T47D (cell line): Measurements from ENCODE around the gene ZNF462.

Experiments
- DNase-seq, 2 experiments: peaks; one replicate each; pipeline versions ENCODE4 v3.0.0 to v3.0.0-alpha.2; 2011 to 2012; ENCODE audit warnings: low read depth in 1 of 2, low spot score in 1 of 2
- JUND ChIP-seq: IDR thresholded peaks from 2 replicates; pipeline ENCODE4 v1.6.1; 2012; ENCODE audit warnings: low read depth
- in situ Hi-C: cut with HindIII; loops from 2 replicates; pipeline ENCODE4 v1.10.0; 2016; ENCODE audit warnings: low sequenced_read_pairs, low pct_unique_long_range_greater_than_20kb

ZNF462 gene

GRCh38 chr9:106862821-106863720, at the start of gene ZNF462:
Gene ZNF462, plus strand, starts transcription at chr9:106863166. Its CDS starts 60,218 bp downstream, at chr9:106923384.
- no peak for TF ChIP-seq JUND
- DNase-seq: peak; percentile 86 to 87
- in situ Hi-C loops: no loop called here

GRCh38 chr9:106816524-106816923, 46.4 kb upstream of the ZNF462 start:
- in situ Hi-C loops: no loop called here
- DNase-seq: no peak
- no peak for TF ChIP-seq JUND

- no peak for TF ChIP-seq JUND
- DNase-seq: no peak
- in situ Hi-C loops: no loop called here
Measured at GRCh38 chr9:106818034-106818433, 44.9 kb upstream of the ZNF462 start.

- TF ChIP-seq JUND: no peak
- in situ Hi-C loops: no loop called here
- no peak for DNase-seq
Measured at GRCh38 chr9:106820866-106821265, 42.1 kb upstream of the ZNF462 start.

GRCh38 chr9:106828070-106828469, 34.9 kb upstream of the ZNF462 start:
- in situ Hi-C loops: no loop called here
- TF ChIP-seq JUND: no peak
- no peak for DNase-seq

GRCh38 chr9:106828965-106829364, 34.0 kb upstream of the ZNF462 start:
- in situ Hi-C loops: no loop called here
- TF ChIP-seq JUND: no peak

GRCh38 chr9:106829666-106830408, 33.1 kb upstream of the ZNF462 start:
- TF ChIP-seq JUND: no peak
- DNase-seq: peak in 1 of 2 experiments; percentile 5
- in situ Hi-C loops: no loop called here

More at GRCh38 chr9:106828965-106829364, 34.0 kb upstream of the ZNF462 start:
- DNase-seq: no peak

GRCh38 chr9:106830527-106831150, 32.3 kb upstream of the ZNF462 start:
- peak in 1 of 2 experiments; percentile 8 for DNase-seq
- in situ Hi-C loops: no loop called here
- TF ChIP-seq JUND: no peak

- in situ Hi-C loops: no loop called here
Measured at GRCh38 chr9:106834888-106835287, 28.1 kb upstream of the ZNF462 start.

GRCh38 chr9:106835840-106836239, 27.1 kb upstream of the ZNF462 start:
- in situ Hi-C loops: no loop called here
- no peak for DNase-seq
- no peak for TF ChIP-seq JUND

More at GRCh38 chr9:106834888-106835287, 28.1 kb upstream of the ZNF462 start:
- DNase-seq: no peak
- TF ChIP-seq JUND: no peak

GRCh38 chr9:106843371-106843770, 19.6 kb upstream of the ZNF462 start:
- no peak for TF ChIP-seq JUND
- no peak for DNase-seq
- in situ Hi-C loops: no loop called here

GRCh38 chr9:106846307-106846706, 16.7 kb upstream of the ZNF462 start:
- in situ Hi-C loops: no loop called here
- no peak for DNase-seq
- no peak for TF ChIP-seq JUND
